B cell (primary cell): ENCODE results near the gene POGZ. TPM values are rescaled to one million over a fixed set of nuclear protein-coding genes. Genes with fewer than 3 reads are reported as not detected.

ENCODE experiments used
- ATAC-seq: fragments of 200-7000 bp; cut with Tn5 transposase; one replicate; pipeline ENCODE4 v1.10.0; 2021; ENCODE audit warnings: low read depth, mild to moderate bottlenecking, moderate number of reproducible peaks, moderate library complexity
- CTCF ChIA-PET: fragments of 350-600 bp; sonication (Branson Sonifier 250); formaldehyde crosslinking; loops from one replicate; lab custom pipeline; 2021; ENCODE audit warnings: antibody characterized with exemption, inconsistent platforms; lab: Charles Lee
- POLR2A ChIA-PET: fragments of 350-600 bp; sonication (Branson Sonifier 250); formaldehyde crosslinking; loops from one replicate; lab custom pipeline; 2021; ENCODE audit warnings: antibody characterized with exemption; lab: Charles Lee
- DNase-seq: peaks from one replicate; pipeline ENCODE4 v3.0.0; 2013
- H2AFZ ChIP-seq: 2 replicates; pipeline ENCODE4 v1.6.1; 2012; ENCODE audit warnings: mild to moderate bottlenecking, low read depth, low read length; ENCODE audit not compliant: insufficient read depth, poor library complexity, severe bottlenecking
- H3K27ac ChIP-seq, 2 donors: 1 replicate in 1 of 2; 2 replicates in 1 of 2; pipeline ENCODE4 v1.5.1; 2012 to 2013; ENCODE audit warnings: low read length in 2 of 2, mild to moderate bottlenecking in 2 of 2, moderate library complexity in 1 of 2
- H3K27me3 ChIP-seq, 4 experiments: fragments of 200-600 bp in 1 of 4; sonication (generic) in 1 of 4; replicated peaks in 1 of 4; 1 replicate in 2 of 4; 2 replicates in 2 of 4; pipeline versions ENCODE4 v1.6.1 to v1.7.0; 2013 to 2016; ENCODE audit warnings: low read length in 3 of 4, mild to moderate bottlenecking in 2 of 4, mixed read lengths in 1 of 4, moderate library complexity in 1 of 4; ENCODE audit not compliant: insufficient read depth in 4 of 4, control insufficient read depth in 3 of 4; ENCODE audit errors: control extremely low read depth in 1 of 4
- H3K36me3 ChIP-seq, 2 experiments: replicated peaks in 1 of 2; 1 replicate in 1 of 2; 2 replicates in 1 of 2; pipeline versions ENCODE4 v1.6.1 to v1.7.1; 2013; ENCODE audit warnings: low read length in 1 of 2; ENCODE audit not compliant: insufficient read depth in 2 of 2, control insufficient read depth in 1 of 2; ENCODE audit errors: control extremely low read depth in 1 of 2, extremely low read depth in 1 of 2
- H3K4me1 ChIP-seq, 2 donors: fragments of 200-600 bp in 1 of 2; sonication (generic) in 1 of 2; 1 replicate in 1 of 2; 2 replicates in 1 of 2; pipeline versions ENCODE4 v1.5.1 to v1.6.1; 2013 to 2017; ENCODE audit warnings: low read length in 2 of 2; ENCODE audit not compliant: control insufficient read depth in 2 of 2, insufficient read depth in 2 of 2
- H3K4me2 ChIP-seq: replicated peaks from 2 replicates; pipeline ENCODE3; 2012; ENCODE audit warnings: mild to moderate bottlenecking, low read depth, low read length; ENCODE audit not compliant: poor library complexity, severe bottlenecking
- H3K4me3 ChIP-seq, 5 experiments: fragments of 200-600 bp in 1 of 5; sonication (generic) in 1 of 5; 1 replicate in 3 of 5; 2 replicates in 2 of 5; pipeline versions ENCODE4 v1.5.1 to v1.7.0; 2011 to 2016; ENCODE audit warnings: low read length in 4 of 5, mild to moderate bottlenecking in 4 of 5, low read depth in 2 of 5, control low read depth in 1 of 5, moderate library complexity in 1 of 5; ENCODE audit not compliant: insufficient read depth in 1 of 5; ENCODE audit errors: control extremely low read depth in 1 of 5, extremely low read depth in 1 of 5
- H3K79me2 ChIP-seq: fragments of 200-600 bp; sonication (generic); one replicate; pipeline ENCODE4 v1.6.0; 2016; ENCODE audit warnings: low read length; ENCODE audit not compliant: control insufficient read depth, insufficient read depth
- H3K9ac ChIP-seq: fragments of 200-600 bp; sonication (generic); 2 replicates; pipeline ENCODE4 v1.6.1; 2017; ENCODE audit warnings: mild to moderate bottlenecking, low read length, moderate library complexity
- H3K9me3 ChIP-seq, 3 donors: one replicate each; pipeline versions ENCODE4 v1.6.1 to v1.7.1; 2013; ENCODE audit warnings: low read length in 2 of 3; ENCODE audit not compliant: control insufficient read depth in 2 of 3, insufficient read depth in 1 of 3; ENCODE audit errors: control extremely low read depth in 1 of 3
- H4K20me1 ChIP-seq: 2 replicates; pipeline ENCODE4 v1.6.0; 2012; ENCODE audit warnings: mild to moderate bottlenecking, low read length; ENCODE audit not compliant: insufficient read depth, control insufficient read depth, poor library complexity, severe bottlenecking
- H3K27ac Mint-ChIP-seq: one replicate; pipeline ENCODE4 v1.8.0; 2021; ENCODE audit warnings: mixed read lengths
- H3K27me3 Mint-ChIP-seq: one replicate; pipeline ENCODE4 v1.8.0; 2021; ENCODE audit warnings: mixed read lengths
- H3K4me1 Mint-ChIP-seq: one replicate; pipeline ENCODE4 v1.8.0; 2021; ENCODE audit warnings: mixed read lengths
- H3K4me3 Mint-ChIP-seq: one replicate; pipeline ENCODE4 v1.8.0; 2021; ENCODE audit warnings: mixed read lengths
- H3K9me3 Mint-ChIP-seq: one replicate; pipeline ENCODE4 v1.8.0; 2022; ENCODE audit warnings: mixed read lengths; ENCODE audit not compliant: insufficient read depth
- CTCF ChIP-seq: fragments of 200-600 bp; IDR thresholded peaks from one replicate; pipeline ENCODE4 v1.8.0; 2022; ENCODE audit warnings: antibody characterized with exemption, mild to moderate bottlenecking
- EZH2 ChIP-seq: IDR thresholded peaks from 2 replicates; pipeline ENCODE4 v1.6.1; 2012; ENCODE audit warnings: borderline replicate concordance, low read depth, mild to moderate bottlenecking, moderate library complexity, low read length; ENCODE audit not compliant: insufficient read depth, poor library complexity, severe bottlenecking
- WGBS: methylation state at CpG from one replicate; pipeline ENCODE4 v1.1.5; 2013; ENCODE audit warnings: missing lambda C conversion rate; ENCODE audit not compliant: insufficient coverage; 5-methylcytosine and 5-hydroxymethylcytosine counted together
- intact Hi-C: fragments of 100-400 bp; cut with micrococcal nuclease; formaldehyde crosslinking; loops from one replicate; pipeline ENCODE4 v1.10.0; 2022
- polyA plus RNA-seq: library from polyadenylated mRNA; depleted of rRNA; stranded (reverse); fragments of >200 nt; gene quantifications from 2 replicates; pipeline ENCODE4 v1.2.3, GENCODE V29; 2012
- small RNA-seq: library from RNA; depleted of rRNA; stranded (forward); fragments of <200 nt; gene quantifications from one replicate; pipeline ENCODE3, GENCODE V24; 2012; ENCODE audit warnings: low replicate concordance, low read depth; ENCODE audit not compliant: insufficient read length
- total RNA-seq, 2 donors: library from RNA; stranded (reverse); fragments of 120-200 nt in 1 of 2; gene quantifications; 1 replicate in 1 of 2; 2 replicates in 1 of 2; pipeline versions ENCODE4 v1.2.3 to v1.2.4, GENCODE V29; 2013 to 2022

Gene POGZ
- total and polyA plus RNA-seq, 2 donors (not counting 1 experiment from before 2014, with no cell fraction given), result 50.2 to 194 TPM

- Histone ChIP-seq H3K4me3 (no peak overlapping the region), H3K4me2 (no peak overlapping the region), H3K36me3 (no peaks in the 10 kb centered on the region), H3K27ac (no peak overlapping the region), H3K9me3 (peaks cover 0 to 5% (median 0%) of the 10 kb centered on the region in 3 donors), H4K20me1 (no peaks in the 10 kb centered on the region), H3K9ac (no peak overlapping the region), H3K27me3 (no peaks in the 10 kb centered on the region), H3K79me2 (no peaks in the 10 kb centered on the region), H3K4me1 (no peaks in the 10 kb centered on the region), H2AFZ (no peak overlapping the region)
- ChIA-PET POLR2A (interaction anchor here (1.0 kb wide), 1 partner anchor 13 kb away, joined by 3 read pairs; no protein-coding TSS in a partner anchor), CTCF (interaction anchor here (5.1 kb wide), 1 partner anchor 16 kb away, joined by 24 read pairs; no protein-coding TSS in a partner anchor)
- H3K4me1 Mint-ChIP-seq, result no peaks in the 10 kb centered on the region
- WGBS, result no CpG with 5 or more reads among the region's 2 CpGs
- no peak for TF ChIP-seq CTCF
- no peak for TF ChIP-seq EZH2
- H3K27me3 Mint-ChIP-seq, result no peaks in the 10 kb centered on the region
- ATAC-seq, result no peak
- no peak overlapping the region for H3K4me3 Mint-ChIP-seq
- intact Hi-C loops, result no loop called here
- H3K9me3 Mint-ChIP-seq, result no peaks in the 10 kb centered on the region
- no peak for DNase-seq
- no peak overlapping the region for H3K27ac Mint-ChIP-seq
These were observed 102.6 kb downstream of the POGZ start for GRCh38 chr1:151356696-151357095.

Small RNAs within 50 kb of the gene (small RNA-seq; reads per million reads assigned to genes)
- not detected for gene RNY4P25

Other genes with a start within 250 kb of the POGZ start
- 142 and 169 TPM in 2 replicates for gene PSMD4, start 204.8 kb downstream of the POGZ start, total RNA-seq
- 117 and 136 TPM in 2 replicates for gene PSMD4, start 204.8 kb downstream of the POGZ start, polyA plus RNA-seq
- gene ZNF687, start 177.2 kb downstream of the POGZ start, total RNA-seq, result 49.6 and 54.0 TPM in 2 replicates
- 29.1 and 37.0 TPM in 2 replicates for gene ZNF687, start 177.2 kb downstream of the POGZ start, polyA plus RNA-seq
- 110 TPM in 2 replicates for gene PI4KB, start 132.1 kb downstream of the POGZ start, total RNA-seq
- 138 and 139 TPM in 2 replicates for gene PI4KB, start 132.1 kb downstream of the POGZ start, polyA plus RNA-seq
- 207 and 208 TPM in 2 replicates for gene RFX5, start 112.2 kb downstream of the POGZ start, total RNA-seq
- gene RFX5, start 112.2 kb downstream of the POGZ start, polyA plus RNA-seq, result 181 and 216 TPM in 2 replicates
- 0.22 and 0.37 TPM in 2 replicates for gene SELENBP1, start 86.8 kb downstream of the POGZ start, total RNA-seq
- gene SELENBP1, start 86.8 kb downstream of the POGZ start, polyA plus RNA-seq, result not detected in 2 replicates
- 201 and 203 TPM in 2 replicates for gene PSMB4, start 59.9 kb downstream of the POGZ start, total RNA-seq
- gene PSMB4, start 59.9 kb downstream of the POGZ start, polyA plus RNA-seq, result 334 and 393 TPM in 2 replicates
- 0.49 and 0.81 TPM in 2 replicates for gene CGN, start 51.9 kb upstream of the POGZ start, total RNA-seq
- 0.22 and 0.25 TPM in 2 replicates for gene CGN, start 51.9 kb upstream of the POGZ start, polyA plus RNA-seq
- gene TUFT1, start 80.8 kb upstream of the POGZ start, total RNA-seq, result 2.2 TPM in 2 replicates
- gene TUFT1, start 80.8 kb upstream of the POGZ start, polyA plus RNA-seq, result 0.82 and 2.3 TPM in 2 replicates
- gene SNX27, start 152.6 kb upstream of the POGZ start, total RNA-seq, result 43.2 and 45.6 TPM in 2 replicates
- gene SNX27, start 152.6 kb upstream of the POGZ start, polyA plus RNA-seq, result 13.5 and 14.5 TPM in 2 replicates